Breast epithelium (tissue), 4 donors: Measurements from ENCODE around the gene TP53I13. TPM values are rescaled to one million over a fixed set of nuclear protein-coding genes. Genes with fewer than 3 reads are reported as not detected.

Source experiments
- DNase-seq, 2 donors: peaks; one replicate each; pipeline ENCODE4 v3.0.0-alpha.2; 2019; ENCODE audit warnings: low spot score in 2 of 2
- H3K27ac ChIP-seq, 2 donors: fragments of 200-600 bp; sonication (generic) in 1 of 2; one replicate each; pipeline ENCODE4 v1.5.1; 2016 to 2019; ENCODE audit warnings: mild to moderate bottlenecking in 1 of 2
- H3K27me3 ChIP-seq, 2 donors: fragments of 200-600 bp; sonication (generic) in 1 of 2; one replicate each; pipeline versions ENCODE4 v1.5.1 to v1.6.0; 2017 to 2019; ENCODE audit warnings: control low read depth in 1 of 2, mild to moderate bottlenecking in 1 of 2
- H3K36me3 ChIP-seq: fragments of 200-600 bp; one replicate; pipeline ENCODE4 v1.5.1; 2019
- H3K4me1 ChIP-seq, 2 donors: fragments of 200-600 bp; sonication (generic); one replicate each; pipeline ENCODE4 v1.5.1; 2016 to 2019; ENCODE audit warnings: control low read depth in 1 of 2
- H3K4me3 ChIP-seq, 3 donors: fragments of 200-600 bp; sonication (generic); 1 replicate in 2 of 3; 2 replicates in 1 of 3; pipeline ENCODE4 v1.5.1; 2016 to 2019; ENCODE audit warnings: mild to moderate bottlenecking in 3 of 3, moderate library complexity in 2 of 3
- H3K9me3 ChIP-seq, 2 donors: fragments of 200-600 bp; sonication (generic) in 1 of 2; one replicate each; pipeline ENCODE4 v1.5.1; 2016 to 2019; ENCODE audit warnings: control low read depth in 1 of 2
- CTCF ChIP-seq, 3 donors: fragments of 450-650 bp; IDR thresholded peaks; one replicate each; pipeline ENCODE4 v1.5.1; 2016 to 2017; ENCODE audit warnings: antibody characterized with exemption in 3 of 3, mild to moderate bottlenecking in 3 of 3, moderate library complexity in 3 of 3
- POLR2A ChIP-seq: fragments of 450-650 bp; IDR thresholded peaks from one replicate; pipeline ENCODE4 v1.6.1; 2016; ENCODE audit warnings: antibody characterized with exemption, mild to moderate bottlenecking, moderate library complexity
- POLR2AphosphoS5 ChIP-seq, 3 donors: sonication (generic); formaldehyde crosslinking; IDR thresholded peaks; one replicate each; pipeline ENCODE4 v1.6.1; 2017; ENCODE audit warnings: antibody characterized with exemption in 3 of 3
- intact Hi-C: fragments of 100-400 bp; cut with DNase I; formaldehyde crosslinking; loops from one replicate; pipeline ENCODE4 v1.15.1; 2023; ENCODE audit warnings: low total_unique reads
- total RNA-seq, 3 donors: library from RNA; depleted of rRNA; stranded (reverse); fragments of >200 nt; gene quantifications; one replicate each; pipeline ENCODE4 v1.1.0, GENCODE V29; 2016

Gene TP53I13
- total RNA-seq, 3 donors from 2014 or later, result 34.1 to 114 (median 56.0) TPM

GRCh38 chr17:29595107-29595942 lies 26.8 kb downstream of the TP53I13 start:
- DNase-seq, result no peak
- no peaks in the 10 kb centered on the region for H3K27me3 ChIP-seq
- intact Hi-C loops, result no loop called here
- no peaks in the 10 kb centered on the region for H3K9me3 ChIP-seq
- H3K4me3 ChIP-seq, result no peak overlapping the region
- peaks cover 7 to 24% of the 10 kb centered on the region in 2 donors for H3K4me1 ChIP-seq
- H3K36me3 ChIP-seq, result no peaks in the 10 kb centered on the region
- TF ChIP-seq POLR2A, result no peak
- TF ChIP-seq CTCF (IDR thresholded peaks at IDR 0.05), result no peak
- TF ChIP-seq POLR2AphosphoS5 (IDR thresholded peaks at IDR 0.05), result no peak
- peak overlapping the region in 1 of 2 donors; percentile 52 for H3K27ac ChIP-seq

- Histone ChIP-seq H3K36me3 (no peaks in the 10 kb centered on the region), H3K27ac (peak overlapping the region in 1 of 2 donors; percentile 52), H3K9me3 (no peaks in the 10 kb centered on the region), H3K27me3 (no peaks in the 10 kb centered on the region), H3K4me3 (no peak overlapping the region), H3K4me1 (peaks cover 7 to 16% of the 10 kb centered on the region in 2 donors)
- intact Hi-C loops, result no loop called here
- DNase-seq, result no peak
- TF ChIP-seq POLR2A (no peak), CTCF (IDR thresholded peaks at IDR 0.05) (no peak), POLR2AphosphoS5 (IDR thresholded peaks at IDR 0.05) (no peak)
Measured at GRCh38 chr17:29595943-29596774, 27.7 kb downstream of the TP53I13 start.

- Histone ChIP-seq H3K4me3 (no peak overlapping the region), H3K27me3 (no peaks in the 10 kb centered on the region), H3K27ac (peak overlapping the region in 1 of 2 donors; percentile 52), H3K36me3 (no peaks in the 10 kb centered on the region), H3K9me3 (no peaks in the 10 kb centered on the region), H3K4me1 (peaks cover 2 to 10% of the 10 kb centered on the region in 2 donors)
- no peak for DNase-seq
- TF ChIP-seq CTCF (IDR thresholded peaks at IDR 0.05), result no peak
- TF ChIP-seq POLR2AphosphoS5 (IDR thresholded peaks at IDR 0.05), result no peak
- no peak for TF ChIP-seq POLR2A
- intact Hi-C loops, result no loop called here
Measured at GRCh38 chr17:29596811-29597210, 28.3 kb downstream of the TP53I13 start.

GRCh38 chr17:29597361-29598172 lies 29.1 kb downstream of the TP53I13 start:
- TF ChIP-seq POLR2A, result no peak
- Histone ChIP-seq H3K27me3 (no peaks in the 10 kb centered on the region), H3K4me1 (peaks cover 0 to 3% of the 10 kb centered on the region in 2 donors), H3K27ac (no peak overlapping the region), H3K4me3 (no peak overlapping the region), H3K36me3 (no peaks in the 10 kb centered on the region), H3K9me3 (no peaks in the 10 kb centered on the region)
- DNase-seq, result no peak
- intact Hi-C loops, result no loop called here

GRCh38 chr17:29603109-29603674 lies 34.7 kb downstream of the TP53I13 start:
- Histone ChIP-seq H3K4me1 (no peaks in the 10 kb centered on the region), H3K9me3 (no peaks in the 10 kb centered on the region), H3K27ac (no peak overlapping the region), H3K4me3 (no peak overlapping the region), H3K27me3 (no peaks in the 10 kb centered on the region), H3K36me3 (no peaks in the 10 kb centered on the region)
- DNase-seq, result no peak
- intact Hi-C loops, result no loop called here
- TF ChIP-seq CTCF (IDR thresholded peaks at IDR 0.05), result no peak
- TF ChIP-seq POLR2A, result no peak
- TF ChIP-seq POLR2AphosphoS5 (IDR thresholded peaks at IDR 0.05), result no peak
